Small intestine (tissue), 7 donors: ENCODE data around the gene AUNIP. TPM values are rescaled to one million over a fixed set of nuclear protein-coding genes. Genes with fewer than 3 reads are reported as not detected.

Experiments used
- DNase-seq, 2 donors: peaks; one replicate each; pipeline versions ENCODE4 v3.0.0 to v3.0.0-alpha.2; 2013
- FAIRE-seq: peaks from 2 replicates; lab custom pipeline; 2012; peaks lifted over from hg19 to GRCh38; lab: Jason Lieb, UNC
- H3K27ac ChIP-seq, 3 donors: one replicate each; pipeline ENCODE4 v1.5.1; 2013; ENCODE audit warnings: low read length in 2 of 3, mild to moderate bottlenecking in 2 of 3, control low read depth in 1 of 3, inconsistent platforms in 1 of 3, low read depth in 1 of 3, moderate library complexity in 1 of 3
- H3K27me3 ChIP-seq, 3 donors: one replicate each; pipeline ENCODE4 v1.6.1; 2013; ENCODE audit warnings: low read length in 3 of 3, inconsistent platforms in 1 of 3; ENCODE audit not compliant: control insufficient read depth in 3 of 3, insufficient read depth in 3 of 3
- H3K36me3 ChIP-seq, 3 donors: one replicate each; pipeline ENCODE4 v1.6.1; 2013; ENCODE audit warnings: low read length in 3 of 3, inconsistent platforms in 1 of 3, low read depth in 1 of 3, mild to moderate bottlenecking in 1 of 3, moderate library complexity in 1 of 3; ENCODE audit not compliant: control insufficient read depth in 3 of 3, insufficient read depth in 2 of 3
- H3K4me1 ChIP-seq, 3 donors: one replicate each; pipeline ENCODE4 v1.6.1; 2013; ENCODE audit warnings: low read length in 2 of 3, inconsistent platforms in 1 of 3, low read depth in 1 of 3, mild to moderate bottlenecking in 1 of 3, moderate library complexity in 1 of 3; ENCODE audit not compliant: control insufficient read depth in 3 of 3, insufficient read depth in 2 of 3
- H3K4me3 ChIP-seq, 3 donors: one replicate each; pipeline ENCODE4 v1.5.1; 2013; ENCODE audit warnings: low read length in 3 of 3, control low read depth in 1 of 3, inconsistent platforms in 1 of 3, low read depth in 1 of 3, mild to moderate bottlenecking in 1 of 3, moderate library complexity in 1 of 3
- H3K9me3 ChIP-seq, 2 donors: one replicate each; pipeline ENCODE4 v1.6.1; 2013; ENCODE audit warnings: low read depth in 1 of 2, low read length in 1 of 2; ENCODE audit not compliant: control insufficient read depth in 2 of 2, insufficient read depth in 1 of 2
- WGBS, 3 donors: extraction: QIAGEN DNeasy Blood & Tissue Kit; methylation state at CpG; one replicate each; pipeline ENCODE4 v1.1.7; 2013; 5-methylcytosine and 5-hydroxymethylcytosine counted together
- polyA plus RNA-seq, 4 donors: library from polyadenylated mRNA; stranded (reverse) in 3 of 4; unstranded in 1 of 4; fragments of 200-250 nt in 3 of 4; fragments of 120-200 nt in 1 of 4; gene quantifications; one replicate each; pipeline versions ENCODE4 v1.2.1 to v1.2.3, GENCODE V29; 2013
- donor health status: healthy with polysubstance abuse.
- donor health status: control.
- donor health status: control.
- donor health status: Bipolar disorder and iron deficiency.
- donor health status: healthy.

Gene AUNIP
- polyA plus RNA-seq, 4 donors = 0.67 to 3.2 (median 1.9) TPM; not detected in 1

DNA sequence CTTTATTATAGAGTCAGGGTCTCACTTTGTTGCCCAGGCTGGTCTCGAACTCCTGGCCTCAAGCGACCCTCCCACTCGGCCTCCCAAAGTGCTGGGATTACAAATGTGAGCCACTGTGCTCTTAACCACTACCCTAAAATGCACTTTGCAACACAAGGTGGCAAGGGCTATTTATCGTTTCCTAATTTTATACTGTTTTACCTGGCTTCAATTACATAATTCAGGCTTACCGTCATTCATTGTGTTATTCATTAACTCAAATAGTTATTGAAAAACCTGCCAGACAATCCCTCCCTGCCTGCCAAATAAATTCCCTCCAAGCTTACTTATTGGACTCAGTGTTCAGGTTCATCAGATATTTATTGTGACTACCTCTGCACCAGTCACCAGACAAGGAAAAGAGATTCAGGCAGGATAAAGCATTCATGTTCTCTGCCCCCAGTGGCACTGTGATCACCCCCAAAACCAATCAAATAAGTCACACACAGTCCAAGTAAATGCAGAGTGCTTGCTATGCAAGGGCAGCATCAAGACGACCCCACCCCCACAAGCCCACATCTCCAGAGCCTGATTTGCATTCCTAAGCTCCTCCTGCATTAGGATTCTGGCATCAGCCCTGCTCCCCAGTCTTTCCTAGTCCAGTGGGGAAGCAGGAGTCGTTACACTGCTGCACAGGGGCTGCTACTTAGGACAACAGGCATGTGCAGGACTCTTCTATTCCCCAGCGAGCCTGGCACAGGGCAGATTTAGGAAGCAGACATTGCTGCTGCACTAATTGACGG lies 8.1 kb upstream of the AUNIP start:
- H3K27ac ChIP-seq = peak overlapping the region; percentile 71 to 79 (median 78)
- FAIRE-seq (peak; percentile 15), DNase-seq (peak; percentile 79 to 95)
- H3K4me1 ChIP-seq = peaks cover 5 to 52% (median 7%) of the 10 kb centered on the region in 3 donors
- no peaks in the 10 kb centered on the region for H3K9me3 ChIP-seq
- 14 to 59% (median 33%) methylated on average over 9 of the region's 9 CpGs for WGBS, 3 donors
- no peak overlapping the region for H3K4me3 ChIP-seq
- H3K36me3 ChIP-seq = peaks cover 0 to 67% (median 7%) of the 10 kb centered on the region in 3 donors
- H3K27me3 ChIP-seq = no peaks in the 10 kb centered on the region

- Histone ChIP-seq H3K4me1 (peaks cover 2 to 45% (median 7%) of the 10 kb centered on the region in 3 donors), H3K27ac (no peak overlapping the region), H3K27me3 (no peaks in the 10 kb centered on the region), H3K4me3 (no peak overlapping the region), H3K36me3 (peaks cover 0 to 62% (median 7%) of the 10 kb centered on the region in 3 donors), H3K9me3 (no peaks in the 10 kb centered on the region)
- DNase-seq (no peak), FAIRE-seq (no peak)
- 50 to 62% (median 53%) methylated on average over 1 of the region's 1 CpG for WGBS, 3 donors
Observed at GRCh38 chr1:25866288-25866687, 7.0 kb upstream of the AUNIP start.

DNA sequence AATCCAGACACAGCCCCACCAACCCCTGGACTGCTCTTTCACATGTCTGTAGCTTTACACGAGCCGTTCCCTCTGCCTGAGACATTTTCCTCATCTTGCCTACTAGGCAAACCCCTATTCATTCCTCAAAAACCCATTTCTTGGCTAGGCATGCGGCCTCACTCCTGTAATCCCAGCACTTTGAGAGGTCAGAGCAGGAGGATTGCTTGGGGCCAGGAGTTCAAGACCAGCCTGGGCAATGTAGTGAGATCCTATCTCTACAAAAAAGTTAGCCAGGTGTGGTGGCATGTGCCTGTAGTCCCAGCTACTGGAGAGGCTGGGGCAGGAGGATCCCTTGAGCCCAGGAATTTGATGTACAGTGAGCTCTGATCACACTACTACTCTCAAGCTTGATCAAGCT lies 5.2 kb upstream of the AUNIP start:
- no peak for FAIRE-seq
- Histone ChIP-seq H3K4me1 (peaks cover 0 to 38% (median 0%) of the 10 kb centered on the region in 3 donors), H3K9me3 (peaks cover 0 to 5% of the 10 kb centered on the region in 2 donors), H3K27ac (no peak overlapping the region), H3K4me3 (no peak overlapping the region), H3K27me3 (no peaks in the 10 kb centered on the region), H3K36me3 (peaks cover 0 to 51% (median 7%) of the 10 kb centered on the region in 3 donors)
- 91 to 97% (median 92%) methylated on average over 3 of the region's 3 CpGs for WGBS, 3 donors
- DNase-seq = no peak

GRCh38 chr1:25863486-25864262 lies 4.4 kb upstream of the AUNIP start:
- Histone ChIP-seq H3K4me3 (no peak overlapping the region), H3K36me3 (peaks cover 0 to 44% (median 7%) of the 10 kb centered on the region in 3 donors), H3K27ac (no peak overlapping the region), H3K9me3 (peaks cover 0 to 5% of the 10 kb centered on the region in 2 donors), H3K4me1 (peaks cover 0 to 40% (median under 1%) of the 10 kb centered on the region in 3 donors), H3K27me3 (no peaks in the 10 kb centered on the region)
- FAIRE-seq (no peak), DNase-seq (no peak)
- 91 to 92% (median 92%) methylated on average over 25 of the region's 25 CpGs for WGBS, 3 donors

DNA sequence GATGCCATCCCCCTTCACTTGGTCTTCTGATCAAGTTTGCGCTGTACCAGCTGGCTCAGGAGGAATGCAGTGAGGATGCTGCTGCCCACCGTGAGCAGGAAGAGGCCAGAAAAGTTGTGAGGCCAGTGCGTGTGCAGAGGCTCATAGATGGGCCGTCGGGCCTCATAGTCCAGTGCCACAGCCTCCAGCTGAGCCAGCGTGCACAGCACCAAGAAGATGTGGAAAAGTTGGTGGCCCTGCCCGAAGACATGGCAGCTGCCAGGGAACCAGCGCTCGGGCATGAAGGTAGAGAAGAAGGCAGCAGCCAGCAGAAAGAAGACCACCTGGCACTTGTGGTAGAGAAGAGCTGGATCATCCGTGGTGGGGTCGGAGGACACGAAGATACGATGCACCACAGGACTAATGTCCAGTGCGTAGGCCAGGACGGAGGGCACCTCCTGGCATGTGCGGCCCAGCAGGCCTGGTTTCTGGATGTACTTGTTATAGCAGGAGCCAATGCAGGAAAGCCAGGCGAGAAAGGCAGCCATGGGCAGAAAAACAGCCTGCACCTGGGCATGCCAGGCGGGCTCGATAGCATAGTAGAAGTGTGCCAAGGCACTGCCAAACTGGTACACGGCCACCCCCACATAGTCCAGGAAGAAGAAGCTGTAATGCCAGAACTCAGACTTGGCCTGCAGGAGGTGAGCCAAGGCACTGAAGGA lies 3.7 kb upstream of the AUNIP start:
- DNase-seq (no peak), FAIRE-seq (no peak)
- H3K9me3 ChIP-seq = peaks cover 0 to 5% of the 10 kb centered on the region in 2 donors
- peaks cover 0 to 38% (median 7%) of the 10 kb centered on the region in 3 donors for H3K36me3 ChIP-seq
- WGBS, 3 donors = 91 to 93% (median 93%) methylated on average over 20 of the region's 20 CpGs
- H3K27me3 ChIP-seq = no peaks in the 10 kb centered on the region
- peaks cover 0 to 37% (median 2%) of the 10 kb centered on the region in 3 donors for H3K4me1 ChIP-seq
- no peak overlapping the region for H3K4me3 ChIP-seq
- no peak overlapping the region for H3K27ac ChIP-seq

- no peak for FAIRE-seq
- peak in 1 of 2 donors; percentile 83 for DNase-seq
Observed at GRCh38 chr1:25861316-25862286, 2.3 kb upstream of the AUNIP start.

DNA sequence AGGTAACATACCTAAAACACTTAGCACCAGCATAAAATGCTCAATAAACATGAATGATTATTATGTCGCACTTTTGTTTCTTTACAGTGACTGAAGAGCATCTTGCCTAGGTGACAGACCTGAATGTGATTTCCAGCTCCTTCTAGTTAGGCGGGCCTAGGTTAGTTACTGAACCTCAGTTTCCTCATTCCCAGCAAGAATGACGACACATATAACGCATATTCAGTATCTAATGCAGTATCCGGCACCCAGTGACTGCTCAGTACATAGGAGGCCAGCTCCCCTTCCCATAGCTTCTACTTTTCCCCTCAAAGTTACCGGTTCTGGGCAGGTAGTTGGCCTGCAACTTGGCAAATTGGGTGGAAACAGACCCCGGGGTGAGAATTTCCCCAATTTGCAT lies 763 bp downstream of the AUNIP start:
- 32 to 49% (median 45%) methylated on average over 7 of the region's 7 CpGs for WGBS, 3 donors
- Histone ChIP-seq H3K4me1 (peaks cover 0 to 22% (median 2%) of the 10 kb centered on the region in 3 donors), H3K27me3 (no peaks in the 10 kb centered on the region), H3K4me3 (peak overlapping the region in 2 of 3 donors; percentile 54 to 85), H3K9me3 (peaks cover 0 to 5% of the 10 kb centered on the region in 2 donors), H3K36me3 (peaks cover 0 to 21% (median 7%) of the 10 kb centered on the region in 3 donors), H3K27ac (no peak overlapping the region)
- DNase-seq (no peak), FAIRE-seq (no peak)

More at GRCh38 chr1:25861316-25862286, 2.3 kb upstream of the AUNIP start:
- no peaks in the 10 kb centered on the region for H3K27me3 ChIP-seq
- peaks cover 0 to 5% of the 10 kb centered on the region in 2 donors for H3K9me3 ChIP-seq
- 63 to 80% (median 76%) methylated on average over 16 of the region's 16 CpGs for WGBS, 3 donors
- no peak overlapping the region for H3K4me3 ChIP-seq
- H3K4me1 ChIP-seq = peaks cover 0 to 26% (median 2%) of the 10 kb centered on the region in 3 donors
- H3K36me3 ChIP-seq = peaks cover 0 to 33% (median 7%) of the 10 kb centered on the region in 3 donors
- peak overlapping the region; percentile 2 to 98 (median 17) for H3K27ac ChIP-seq
